Activated naive CD4-positive, alpha-beta T cell treated with anti-CD3 and anti-CD28 coated beads for 36 hours (primary cell): ENCODE results near the gene PPM1M. TPM values are rescaled to one million over a fixed set of nuclear protein-coding genes. Genes with fewer than 3 reads are reported as not detected.

Source experiments
- CTCF ChIA-PET: fragments of 350-600 bp; sonication (Branson Sonifier 250); formaldehyde crosslinking; loops from one replicate; lab custom pipeline; 2021; ENCODE audit warnings: antibody characterized with exemption; lab: Charles Lee
- DNase-seq: peaks from one replicate; pipeline ENCODE4 v3.0.0-alpha.2; 2020
- H3K27ac Mint-ChIP-seq: one replicate; pipeline ENCODE4 v1.8.0; 2021; ENCODE audit warnings: mild to moderate bottlenecking, mixed read lengths
- H3K27me3 Mint-ChIP-seq: one replicate; pipeline ENCODE4 v1.8.0; 2021; ENCODE audit warnings: low read depth, mixed read lengths
- H3K36me3 Mint-ChIP-seq: one replicate; pipeline ENCODE4 v1.8.0; 2021; ENCODE audit warnings: low read depth, mixed read lengths
- H3K4me1 Mint-ChIP-seq: one replicate; pipeline ENCODE4 v1.8.0; 2021; ENCODE audit warnings: low read depth, mixed read lengths
- H3K4me3 Mint-ChIP-seq: one replicate; pipeline ENCODE4 v1.8.0; 2021; ENCODE audit warnings: mild to moderate bottlenecking, moderate library complexity, mixed read lengths
- H3K9me3 Mint-ChIP-seq: one replicate; pipeline ENCODE4 v1.8.0; 2021; ENCODE audit warnings: mixed read lengths
- intact Hi-C: fragments of 100-400 bp; cut with micrococcal nuclease; formaldehyde crosslinking; loops from one replicate; pipeline ENCODE4 v1.15.1; 2023
- total RNA-seq, 2 experiments: library from RNA; stranded (reverse); gene quantifications; one replicate each; pipeline ENCODE4 v1.2.3, GENCODE V29; 2021

PPM1M gene
- 100 to 1,000 TPM; 107 to 108 TPM for total RNA-seq

DNA sequence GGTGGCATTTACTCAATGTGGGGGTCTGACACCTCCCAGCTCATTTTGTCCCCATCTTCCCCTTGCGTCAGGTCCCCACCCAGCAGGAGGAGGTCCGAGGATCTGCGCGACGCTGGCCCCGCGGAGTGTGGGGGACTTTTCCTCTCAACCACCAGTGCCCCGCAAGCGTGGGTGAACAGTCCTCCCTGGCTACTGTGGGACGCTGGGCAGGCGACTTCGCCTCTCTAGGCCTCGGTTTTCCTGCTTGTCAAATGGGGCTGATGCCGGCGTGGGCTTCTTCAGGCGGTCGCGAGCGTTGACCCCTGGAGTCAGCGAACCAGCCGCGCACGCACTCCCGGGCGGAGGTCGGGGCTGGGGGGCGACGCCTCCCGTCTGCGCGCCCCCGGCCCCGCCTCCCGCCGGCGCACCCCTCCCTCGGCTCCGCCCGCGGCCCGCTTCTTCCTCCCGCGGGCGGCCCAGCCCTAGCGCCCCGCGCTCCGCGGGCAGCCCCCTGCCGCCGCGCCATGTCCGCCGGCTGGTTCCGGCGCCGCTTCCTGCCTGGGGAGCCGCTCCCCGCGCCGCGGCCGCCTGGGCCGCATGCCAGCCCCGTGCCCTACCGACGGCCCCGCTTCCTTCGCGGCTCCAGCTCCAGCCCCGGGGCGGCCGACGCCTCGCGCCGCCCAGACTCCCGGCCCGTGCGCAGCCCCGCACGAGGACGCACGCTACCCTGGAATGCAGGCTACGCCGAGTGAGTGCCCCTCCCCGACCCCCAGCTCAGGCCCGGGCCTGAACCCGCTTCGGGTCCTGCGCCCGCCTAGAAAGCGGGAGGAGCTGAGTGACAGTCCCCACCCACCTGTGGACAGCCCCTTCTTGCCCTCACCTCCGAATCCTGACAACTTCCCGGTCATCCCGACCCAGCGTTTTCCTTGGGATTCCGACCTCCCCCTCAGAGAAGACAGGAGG lies at the start of gene PPM1M:
Gene PPM1M (plus strand): TSS at position 438 of the 942 bp plus-strand sequence. CDS start 66 bp downstream, at position 504.
- DNase-seq = peak; percentile 54
- intact Hi-C loops = no loop called here
- Mint-ChIP-seq H3K9me3 (peaks cover 11% of the 10 kb centered on the region), H3K4me1 (peaks cover 81% of the 10 kb centered on the region), H3K27me3 (no peaks in the 10 kb centered on the region), H3K36me3 (peaks cover 63% of the 10 kb centered on the region), H3K27ac (peak within 1 kb of the TSS; percentile 90), H3K4me3 (peak within 1 kb of the TSS; percentile 79)
- CTCF ChIA-PET = interaction anchor here (0.6 to 10.5 kb wide), 6 partner anchors 14 to 428 kb away, joined by 3 to 49 read pairs (median 4); partner anchors contain the start of gene WDR82

- DNase-seq = no peak
- CTCF ChIA-PET = interaction anchor here (1.4 to 1.8 kb wide), 2 partner anchors 24 to 143 kb away, joined by 5 read pairs; no protein-coding TSS in a partner anchor
- intact Hi-C loops = no loop called here
- Mint-ChIP-seq H3K4me1 (peaks cover 38% of the 10 kb centered on the region), H3K4me3 (no peak overlapping the region), H3K9me3 (no peaks in the 10 kb centered on the region), H3K27me3 (no peaks in the 10 kb centered on the region), H3K36me3 (peaks cover 14% of the 10 kb centered on the region), H3K27ac (no peak overlapping the region)
Observed at GRCh38 chr3:52195823-52196331, 49.7 kb upstream of the PPM1M start.

- CTCF ChIA-PET = interaction anchor here (1.3 to 1.8 kb wide), 3 partner anchors 23 to 196 kb away, joined by 4 to 14 read pairs (median 5); no protein-coding TSS in a partner anchor
- Mint-ChIP-seq H3K9me3 (no peaks in the 10 kb centered on the region), H3K27ac (peak overlapping the region; percentile 4), H3K36me3 (peaks cover 21% of the 10 kb centered on the region), H3K4me3 (no peak overlapping the region), H3K4me1 (peaks cover 49% of the 10 kb centered on the region), H3K27me3 (no peaks in the 10 kb centered on the region)
- intact Hi-C loops = loop anchor here (1.0 kb wide), 1 partner anchor 140 kb away; no protein-coding TSS in a partner anchor
- no peak for DNase-seq
Observed at GRCh38 chr3:52196977-52197376, 48.6 kb upstream of the PPM1M start.

- Mint-ChIP-seq H3K4me1 (peaks cover 54% of the 10 kb centered on the region), H3K27ac (peak overlapping the region; percentile 84), H3K9me3 (no peaks in the 10 kb centered on the region), H3K27me3 (no peaks in the 10 kb centered on the region), H3K4me3 (peak overlapping the region; percentile 92), H3K36me3 (peaks cover 24% of the 10 kb centered on the region)
- CTCF ChIA-PET = interaction anchor here (1.3 to 1.8 kb wide), 3 partner anchors 23 to 196 kb away, joined by 4 to 14 read pairs (median 5); no protein-coding TSS in a partner anchor
- DNase-seq = no peak
- intact Hi-C loops = loop anchor here (1.0 kb wide), 1 partner anchor 140 kb away; no protein-coding TSS in a partner anchor
Observed at GRCh38 chr3:52197499-52197841, 48.1 kb upstream of the PPM1M start.

DNA sequence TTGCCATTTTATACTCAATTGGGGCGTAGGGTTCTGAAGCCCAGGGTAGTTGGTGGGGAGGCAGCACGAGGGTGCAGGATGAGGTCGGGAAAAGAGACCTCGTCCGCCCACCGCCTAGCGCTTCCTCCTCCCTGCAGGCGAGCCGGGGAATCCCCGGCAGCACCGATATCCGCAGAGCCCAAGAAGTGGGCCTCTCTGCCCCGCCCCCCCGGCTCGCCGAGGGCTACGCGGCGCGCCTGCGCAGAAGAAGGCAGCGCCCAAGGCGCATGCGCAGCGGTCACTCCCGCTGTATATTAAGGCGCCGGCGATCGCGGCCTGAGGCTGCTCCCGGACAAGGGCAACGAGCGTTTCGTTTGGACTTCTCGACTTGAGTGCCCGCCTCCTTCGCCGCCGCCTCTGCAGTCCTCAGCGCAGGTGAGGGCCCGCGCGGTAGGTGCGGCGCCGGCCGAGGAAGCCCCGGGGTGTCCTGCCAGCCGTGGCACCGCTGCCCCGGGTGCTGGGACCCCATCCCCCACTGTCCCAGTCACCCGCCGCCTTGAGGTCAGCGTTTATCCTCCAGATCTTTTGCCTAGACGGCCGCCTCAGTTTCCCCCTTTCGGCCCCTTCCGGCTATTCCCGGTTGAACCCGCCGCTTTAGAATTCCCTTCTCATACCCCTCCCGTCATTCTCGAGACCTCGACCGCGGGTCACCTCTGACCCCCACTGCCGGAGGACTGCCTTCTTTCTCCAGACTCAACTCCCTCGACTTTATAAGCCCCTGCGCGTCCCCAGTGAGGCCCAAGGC lies 47.5 kb upstream of the PPM1M start, which contains the start of gene ALAS1:
Gene ALAS1 (plus strand): TSS at position 319 of the 784 bp plus-strand sequence. CDS start 1,082 bp downstream, outside the sequence.
- intact Hi-C loops = loop anchor here (1.0 kb wide), 5 partner anchors 19 to 256 kb away; partner anchors contain the start of genes PARP3, POC1A and TWF2
- Mint-ChIP-seq H3K4me3 (peak within 1 kb of the TSS; percentile 92), H3K4me1 (peaks cover 56% of the 10 kb centered on the region), H3K27me3 (no peaks in the 10 kb centered on the region), H3K36me3 (peaks cover 29% of the 10 kb centered on the region), H3K27ac (peak within 1 kb of the TSS; percentile 84), H3K9me3 (no peaks in the 10 kb centered on the region)
- DNase-seq = peak; percentile 94
- CTCF ChIA-PET = interaction anchor here (1.3 to 1.8 kb wide), 3 partner anchors 22 to 197 kb away, joined by 4 to 14 read pairs (median 5); no protein-coding TSS in a partner anchor

GRCh38 chr3:52198643-52199608 lies 46.6 kb upstream of the PPM1M start:
- no peak for DNase-seq
- Mint-ChIP-seq H3K4me1 (peaks cover 56% of the 10 kb centered on the region), H3K36me3 (peaks cover 36% of the 10 kb centered on the region), H3K27me3 (no peaks in the 10 kb centered on the region), H3K9me3 (no peaks in the 10 kb centered on the region), H3K27ac (peak overlapping the region; percentile 84), H3K4me3 (peak overlapping the region; percentile 92)
- CTCF ChIA-PET = interaction anchor here (0.9 kb wide), 1 partner anchor 10 kb away, joined by 3 read pairs; no protein-coding TSS in a partner anchor
- intact Hi-C loops = loop anchor here (1.0 kb wide), 4 partner anchors 18 to 257 kb away; partner anchors contain the start of genes PARP3, POC1A and TWF2

GRCh38 chr3:52200981-52201679 lies 44.4 kb upstream of the PPM1M start:
- intact Hi-C loops = no loop called here
- DNase-seq = no peak
- Mint-ChIP-seq H3K4me3 (no peak overlapping the region), H3K4me1 (peaks cover 52% of the 10 kb centered on the region), H3K27me3 (no peaks in the 10 kb centered on the region), H3K9me3 (no peaks in the 10 kb centered on the region), H3K36me3 (peaks cover 52% of the 10 kb centered on the region), H3K27ac (no peak overlapping the region)
- CTCF ChIA-PET = interaction anchor here (0.6 to 2.6 kb wide), 5 partner anchors 20 to 689 kb away, joined by 3 to 11 read pairs (median 4); partner anchors contain the start of gene WDR82

DNA sequence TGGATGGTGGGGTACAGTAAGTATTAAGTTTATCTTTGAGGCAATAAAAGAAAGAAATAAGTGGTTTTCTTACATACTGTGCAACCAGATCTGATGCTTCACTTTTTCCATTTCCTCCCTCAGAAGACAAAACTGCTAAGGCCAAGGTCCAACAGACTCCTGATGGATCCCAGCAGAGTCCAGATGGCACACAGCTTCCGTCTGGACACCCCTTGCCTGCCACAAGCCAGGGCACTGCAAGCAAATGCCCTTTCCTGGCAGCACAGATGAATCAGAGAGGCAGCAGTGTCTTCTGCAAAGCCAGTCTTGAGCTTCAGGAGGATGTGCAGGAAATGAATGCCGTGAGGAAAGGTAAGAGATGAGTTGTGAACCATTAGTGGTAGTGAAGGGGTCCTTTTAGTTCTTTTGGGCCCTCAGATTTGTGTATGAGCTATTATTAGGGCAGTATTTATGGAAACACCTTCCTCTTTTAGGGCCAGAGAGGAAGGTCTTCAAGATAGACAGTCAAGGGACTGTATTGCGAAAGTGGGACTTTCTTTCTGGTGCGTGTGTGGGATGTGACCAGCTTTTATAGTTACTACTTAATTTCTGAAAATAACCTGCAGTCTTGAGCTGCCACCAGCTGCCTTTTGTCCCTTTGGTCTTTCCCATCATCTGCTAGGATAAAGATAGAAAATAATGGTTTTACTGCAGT lies 43.0 kb upstream of the PPM1M start:
- CTCF ChIA-PET = interaction anchor here (0.6 to 2.6 kb wide), 6 partner anchors 17 to 137 kb away, joined by 3 to 11 read pairs (median 4); no protein-coding TSS in a partner anchor
- no peak for DNase-seq
- peaks cover 58% of the 10 kb centered on the region for H3K36me3 Mint-ChIP-seq
- intact Hi-C loops = no loop called here
- no peak overlapping the region for H3K27ac Mint-ChIP-seq
- H3K4me3 Mint-ChIP-seq = no peak overlapping the region
- no peaks in the 10 kb centered on the region for H3K9me3 Mint-ChIP-seq
- no peaks in the 10 kb centered on the region for H3K27me3 Mint-ChIP-seq
- H3K4me1 Mint-ChIP-seq = peaks cover 41% of the 10 kb centered on the region

DNA sequence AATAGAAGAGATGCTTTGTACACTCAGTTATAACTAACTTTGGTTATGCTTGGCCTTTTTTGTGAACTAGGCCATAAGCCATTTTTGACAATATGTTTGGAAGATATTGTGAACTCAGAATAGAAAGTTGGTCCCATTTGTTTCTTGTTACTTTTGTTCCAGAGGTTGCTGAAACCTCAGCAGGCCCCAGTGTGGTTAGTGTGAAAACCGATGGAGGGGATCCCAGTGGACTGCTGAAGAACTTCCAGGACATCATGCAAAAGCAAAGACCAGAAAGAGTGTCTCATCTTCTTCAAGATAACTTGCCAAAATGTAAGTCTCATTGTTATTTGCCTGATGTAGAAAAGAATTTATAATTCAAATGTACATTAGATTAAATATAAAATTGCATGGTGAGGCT lies 41.9 kb upstream of the PPM1M start:
- DNase-seq = no peak
- H3K4me1 Mint-ChIP-seq = peaks cover 34% of the 10 kb centered on the region
- no peak overlapping the region for H3K27ac Mint-ChIP-seq
- H3K36me3 Mint-ChIP-seq = peaks cover 69% of the 10 kb centered on the region
- H3K4me3 Mint-ChIP-seq = no peak overlapping the region
- CTCF ChIA-PET = interaction anchor here (0.6 to 1.1 kb wide), 3 partner anchors 18 to 136 kb away, joined by 3 read pairs; no protein-coding TSS in a partner anchor
- H3K27me3 Mint-ChIP-seq = no peaks in the 10 kb centered on the region
- intact Hi-C loops = no loop called here
- no peaks in the 10 kb centered on the region for H3K9me3 Mint-ChIP-seq
